MG63 (cell line): Measurements from ENCODE around the gene MCTP1. TPM values are rescaled to one million over a fixed set of nuclear protein-coding genes. Genes with fewer than 3 reads are reported as not detected.
A peak's percentile ranks its signal among the peaks of the same experiment; 100 is the strongest.

Experiments
- DNase-seq: peaks from one replicate; pipeline ENCODE4 v3.0.0-alpha.2; 2020
- H3K27me3 ChIP-seq: fragments of 250-450 bp; sonication (Bioruptor Pico); 2 replicates; pipeline ENCODE4 v1.5.1; 2020; ENCODE audit warnings: mild to moderate bottlenecking, moderate library complexity
- H3K36me3 ChIP-seq: fragments of 250-450 bp; sonication (Bioruptor Pico); 2 replicates; pipeline ENCODE4 v1.5.1; 2020; ENCODE audit warnings: mild to moderate bottlenecking, moderate library complexity
- H3K4me3 ChIP-seq: fragments of 250-450 bp; sonication (Bioruptor Pico); 2 replicates; pipeline ENCODE4 v1.5.1; 2020; ENCODE audit warnings: mild to moderate bottlenecking, moderate library complexity
- H3K9me3 ChIP-seq: fragments of 250-450 bp; sonication (Bioruptor Pico); 2 replicates; pipeline ENCODE4 v1.5.1; 2020; ENCODE audit warnings: mild to moderate bottlenecking, moderate library complexity
- total RNA-seq: library from RNA; depleted of rRNA; stranded (reverse); fragments of >200 nt; shearing (Covaris generic); gene quantifications from 2 replicates; pipeline ENCODE4 v1.2.3, GENCODE V29; 2014; ENCODE audit warnings: low replicate concordance

MCTP1 gene
- total RNA-seq, 1 experiment from 2014 or later = 3.1 TPM

DNA sequence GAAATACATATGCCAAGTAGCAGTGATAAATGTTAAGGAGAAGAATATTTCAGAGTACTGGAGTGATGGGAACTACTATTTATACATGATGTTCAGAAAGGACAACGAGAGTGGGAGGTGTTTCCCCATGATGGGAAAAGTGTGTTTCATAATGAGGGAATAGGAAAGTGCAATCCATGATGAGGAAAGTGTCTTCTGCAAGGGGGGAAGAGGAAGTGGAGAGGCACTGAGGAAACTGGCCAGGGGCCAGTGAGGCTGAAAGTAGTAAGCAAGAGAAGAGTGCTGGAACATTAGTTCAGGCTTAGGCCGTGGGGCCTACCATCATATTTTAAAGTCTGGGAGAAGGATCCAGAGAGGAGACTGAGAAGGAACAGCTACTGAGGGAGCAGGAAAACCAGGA is 339.2 kb downstream of the MCTP1 start:
- DNase-seq = no peak
- no peaks in the 10 kb centered on the region for H3K9me3 ChIP-seq
- H3K36me3 ChIP-seq = no peaks in the 10 kb centered on the region
- no peaks in the 10 kb centered on the region; the same call in 1 of the 2 replicates for H3K27me3 ChIP-seq
- H3K4me3 ChIP-seq = no peak overlapping the region

DNA sequence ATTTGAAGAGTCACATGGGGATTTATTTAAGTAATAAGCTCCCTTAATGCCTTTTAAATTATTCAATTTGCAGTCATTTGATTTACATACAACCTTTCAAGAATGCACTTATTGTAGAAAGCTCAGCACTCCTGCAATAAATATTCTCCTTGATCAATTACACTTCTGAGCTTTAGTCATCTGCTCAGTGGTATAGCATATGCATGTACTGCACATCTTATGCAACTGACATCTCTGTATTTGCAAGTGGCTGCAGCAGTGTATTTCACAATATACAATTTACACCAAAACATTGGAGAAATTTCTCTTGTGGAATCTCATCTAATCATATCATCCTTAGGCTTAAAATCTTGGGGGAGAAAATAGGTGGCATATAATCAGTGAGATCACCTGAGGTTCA is 340.7 kb downstream of the MCTP1 start:
- no peaks in the 10 kb centered on the region for H3K36me3 ChIP-seq
- no peaks in the 10 kb centered on the region; the same call in 1 of the 2 replicates for H3K27me3 ChIP-seq
- H3K4me3 ChIP-seq = no peak overlapping the region
- no peaks in the 10 kb centered on the region for H3K9me3 ChIP-seq
- no peak for DNase-seq

DNA sequence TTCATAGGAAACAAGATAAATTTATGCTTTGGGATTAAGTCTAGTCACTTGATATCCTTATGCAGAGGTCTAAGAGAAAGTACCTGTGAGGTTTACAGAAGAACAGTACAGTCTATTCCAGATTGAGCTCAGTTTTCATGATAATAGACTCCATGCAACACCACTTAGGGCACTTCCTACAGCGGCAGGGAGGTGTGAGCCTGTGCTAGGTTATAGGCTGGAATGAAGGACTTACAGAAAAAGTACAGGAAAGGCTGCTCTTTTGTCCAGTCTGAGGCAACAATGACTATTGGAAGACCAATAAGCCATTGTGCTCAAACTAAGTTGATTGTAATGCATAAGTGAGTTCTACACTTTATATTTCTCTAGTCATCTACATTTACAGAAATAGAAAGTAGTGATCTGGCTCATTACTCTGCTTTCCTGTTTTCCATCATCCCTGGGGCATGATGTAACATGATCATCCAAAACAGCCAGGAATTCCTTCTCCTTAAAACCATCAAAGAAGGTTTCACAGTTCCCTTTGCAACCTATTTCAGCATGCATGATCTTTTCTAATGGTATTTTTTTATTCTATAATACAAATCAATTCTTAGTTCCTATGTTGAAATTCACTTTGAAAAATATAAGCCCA is 343.7 kb downstream of the MCTP1 start:
- H3K4me3 ChIP-seq = no peak overlapping the region
- H3K36me3 ChIP-seq = no peaks in the 10 kb centered on the region
- H3K9me3 ChIP-seq = no peaks in the 10 kb centered on the region
- no peak for DNase-seq
- H3K27me3 ChIP-seq = no peaks in the 10 kb centered on the region; the same call in 1 of the 2 replicates

DNA sequence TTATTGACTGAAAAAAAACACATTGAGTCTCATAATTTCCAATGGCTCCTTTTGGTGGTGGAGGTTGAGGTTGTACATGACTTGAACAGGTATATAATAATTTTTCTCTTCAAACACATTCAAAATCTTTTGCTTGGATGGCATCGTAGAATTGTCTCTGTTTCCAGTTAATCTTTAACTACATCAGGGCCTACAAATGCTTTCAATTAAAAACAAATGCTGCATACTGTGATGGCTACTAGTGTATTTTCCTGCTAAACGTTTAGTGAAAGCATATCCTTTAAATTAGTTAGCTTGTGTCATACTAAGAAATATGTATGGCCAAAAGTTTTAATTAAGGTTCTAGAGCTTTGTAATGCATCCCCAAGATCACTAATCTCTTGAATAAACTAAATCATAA is 352.6 kb downstream of the MCTP1 start:
- no peak for DNase-seq
- Histone ChIP-seq H3K36me3 (no peaks in the 10 kb centered on the region), H3K27me3 (peaks cover 4% of the 10 kb centered on the region; the same call in 1 of the 2 replicates), H3K4me3 (no peak overlapping the region), H3K9me3 (no peaks in the 10 kb centered on the region)

DNA sequence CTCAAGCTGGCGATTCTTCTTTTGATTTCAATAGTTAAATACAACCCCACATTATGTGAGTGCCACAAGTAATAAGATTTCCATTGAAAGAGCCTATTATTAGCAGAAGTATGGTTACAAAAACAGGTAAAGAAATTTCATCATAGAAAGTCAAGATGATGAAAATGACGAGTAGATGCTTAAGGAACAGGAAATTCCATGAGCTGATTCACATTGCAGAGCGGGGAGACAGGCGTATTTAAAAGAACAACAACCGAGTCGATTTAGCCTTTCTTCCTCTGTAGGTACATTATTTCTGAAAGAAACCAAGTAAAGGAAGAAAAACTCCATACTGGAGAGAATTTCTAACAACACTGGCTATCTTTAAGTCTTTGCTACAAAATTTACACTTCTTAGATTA is 356.0 kb downstream of the MCTP1 start:
- no peak overlapping the region for H3K4me3 ChIP-seq
- DNase-seq = no peak
- no peaks in the 10 kb centered on the region for H3K9me3 ChIP-seq
- H3K36me3 ChIP-seq = no peaks in the 10 kb centered on the region
- peaks cover 7% of the 10 kb centered on the region; the same call in 1 of the 2 replicates for H3K27me3 ChIP-seq

DNA sequence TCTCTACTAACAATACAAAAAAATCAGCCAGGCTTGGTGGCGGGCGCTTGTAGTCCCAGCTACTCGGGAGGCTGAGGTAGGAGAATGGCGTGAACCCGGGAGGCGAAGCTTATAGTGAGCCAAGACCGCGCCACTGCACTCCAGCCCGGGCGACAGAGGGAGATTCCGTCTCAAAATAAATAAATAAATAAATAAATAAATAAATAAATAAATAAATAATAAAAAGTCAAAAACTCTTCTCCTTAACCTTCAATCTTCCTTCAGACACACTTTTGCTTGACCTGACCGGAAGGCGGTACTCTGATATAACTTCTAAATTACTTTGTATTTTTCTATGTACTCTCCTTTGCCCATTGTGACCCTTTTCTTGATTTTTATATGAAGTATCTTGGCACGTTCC is 364.3 kb downstream of the MCTP1 start:
- Histone ChIP-seq H3K36me3 (no peaks in the 10 kb centered on the region), H3K4me3 (no peak overlapping the region), H3K27me3 (peaks cover 16% of the 10 kb centered on the region), H3K9me3 (no peaks in the 10 kb centered on the region)
- DNase-seq = no peak

DNA sequence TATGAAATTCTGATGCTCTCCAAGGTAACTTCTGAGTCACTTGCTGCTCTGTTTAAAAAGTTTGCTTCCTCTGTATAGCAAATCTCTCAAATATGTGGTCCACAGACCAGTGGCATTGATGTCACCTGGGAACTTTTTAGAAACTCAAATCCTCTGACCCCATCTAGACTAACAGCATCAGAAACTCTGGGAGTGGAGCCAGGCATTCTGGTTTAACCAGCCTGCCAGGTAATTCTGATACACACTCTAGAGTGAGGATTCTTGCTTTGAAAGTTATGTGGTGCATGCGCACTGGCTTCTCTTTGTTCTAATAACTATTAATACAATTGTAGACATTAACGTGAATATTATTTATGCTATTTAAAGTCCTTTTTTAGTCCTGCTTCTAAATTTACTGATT is 368.3 kb downstream of the MCTP1 start:
- H3K27me3 ChIP-seq = peaks cover 19% of the 10 kb centered on the region
- no peak overlapping the region for H3K4me3 ChIP-seq
- no peaks in the 10 kb centered on the region for H3K36me3 ChIP-seq
- no peak for DNase-seq
- H3K9me3 ChIP-seq = no peaks in the 10 kb centered on the region

DNA sequence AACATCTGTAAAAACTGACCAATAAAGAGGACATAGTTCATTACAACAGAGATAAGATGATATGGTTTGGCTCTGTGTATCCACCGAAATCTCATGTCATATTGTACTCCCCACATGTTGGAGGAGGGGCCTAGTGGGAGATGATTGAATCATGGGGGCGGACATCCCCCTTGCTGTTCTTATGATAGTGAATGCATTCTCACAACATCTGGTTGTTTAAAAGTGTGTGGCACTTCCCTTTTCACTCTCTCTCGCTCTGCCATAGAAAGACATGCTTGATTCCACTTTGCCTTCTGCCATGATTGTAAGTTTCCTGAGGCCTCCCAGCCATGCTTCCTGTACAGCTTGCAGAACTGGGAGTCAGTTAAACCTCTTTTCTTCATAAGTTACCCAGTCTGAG is 373.6 kb downstream of the MCTP1 start:
- Histone ChIP-seq H3K9me3 (no peaks in the 10 kb centered on the region), H3K4me3 (no peak overlapping the region), H3K27me3 (peaks cover 17% of the 10 kb centered on the region), H3K36me3 (no peaks in the 10 kb centered on the region)
- no peak for DNase-seq

DNA sequence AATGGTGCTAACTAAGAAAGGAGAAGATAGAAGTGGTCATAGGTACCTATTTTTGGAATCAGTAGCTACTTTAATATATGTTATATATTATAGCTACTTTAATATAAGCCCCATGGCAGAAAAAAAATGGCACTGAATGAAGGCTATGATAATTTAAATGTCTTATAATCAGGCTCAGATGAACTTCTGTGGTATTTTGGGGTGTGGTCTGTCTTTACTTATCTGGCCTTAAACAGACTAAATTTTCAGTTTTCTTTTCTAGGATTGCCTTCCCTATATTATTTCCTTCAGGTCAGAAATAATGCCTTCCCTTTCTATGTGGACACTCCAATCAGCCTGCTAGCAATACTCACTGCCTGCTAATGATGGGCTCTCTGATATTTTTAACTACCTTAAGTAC is 374.2 kb downstream of the MCTP1 start:
- Histone ChIP-seq H3K36me3 (no peaks in the 10 kb centered on the region), H3K4me3 (no peak overlapping the region), H3K27me3 (peaks cover 11% of the 10 kb centered on the region), H3K9me3 (no peaks in the 10 kb centered on the region)
- no peak for DNase-seq

DNA sequence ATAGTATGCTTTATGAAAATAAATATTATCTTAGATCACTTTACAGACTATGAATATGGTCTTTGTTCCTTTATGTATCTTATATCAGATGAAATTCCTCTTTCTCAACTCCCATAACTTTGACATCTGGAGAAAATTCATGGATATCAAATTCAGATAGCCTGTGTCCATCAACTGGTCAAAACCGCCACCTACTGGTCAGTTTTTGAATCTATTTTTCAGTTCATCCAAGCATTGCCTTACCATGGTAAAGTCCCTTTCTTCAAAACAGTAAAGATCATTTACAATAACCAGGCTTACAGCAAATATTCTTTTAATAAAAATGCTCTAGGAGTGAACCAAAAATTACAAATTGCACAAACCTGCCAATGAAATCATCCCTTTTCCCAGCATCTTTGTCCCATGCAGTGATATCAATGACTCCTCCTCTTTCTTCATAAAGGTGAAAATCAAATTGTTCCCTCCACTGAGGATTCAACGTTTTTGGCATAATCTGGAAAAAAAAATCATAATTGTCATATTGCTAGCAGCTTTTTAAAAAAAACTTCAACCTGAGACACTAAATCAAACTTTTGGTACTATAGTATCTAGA is 375.9 kb downstream of the MCTP1 start:
- Histone ChIP-seq H3K4me3 (no peak overlapping the region), H3K9me3 (no peaks in the 10 kb centered on the region), H3K27me3 (peaks cover 5% of the 10 kb centered on the region; the same call in 1 of the 2 replicates), H3K36me3 (no peaks in the 10 kb centered on the region)
- no peak for DNase-seq

DNA sequence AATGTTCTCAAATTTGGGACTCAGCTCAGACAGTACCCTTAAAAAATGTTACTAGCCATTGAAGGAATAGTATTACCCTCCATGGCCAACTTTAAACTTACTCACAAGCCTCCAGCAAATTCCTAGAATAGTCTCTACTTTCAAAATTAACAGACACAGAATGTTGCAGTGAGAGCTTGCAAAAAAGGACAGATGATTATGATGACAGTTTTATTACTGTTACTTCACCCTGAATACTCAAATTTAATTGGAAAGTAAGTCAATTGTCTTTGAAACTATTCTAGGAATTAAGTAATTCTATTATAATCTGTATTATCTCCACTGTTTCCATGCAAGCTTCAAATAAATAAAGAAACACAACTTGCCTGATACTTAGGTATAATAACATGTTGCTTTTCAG is 378.1 kb downstream of the MCTP1 start:
- Histone ChIP-seq H3K36me3 (no peaks in the 10 kb centered on the region), H3K4me3 (no peak overlapping the region), H3K27me3 (peaks cover 5% of the 10 kb centered on the region; the same call in 1 of the 2 replicates), H3K9me3 (no peaks in the 10 kb centered on the region)
- DNase-seq = no peak

DNA sequence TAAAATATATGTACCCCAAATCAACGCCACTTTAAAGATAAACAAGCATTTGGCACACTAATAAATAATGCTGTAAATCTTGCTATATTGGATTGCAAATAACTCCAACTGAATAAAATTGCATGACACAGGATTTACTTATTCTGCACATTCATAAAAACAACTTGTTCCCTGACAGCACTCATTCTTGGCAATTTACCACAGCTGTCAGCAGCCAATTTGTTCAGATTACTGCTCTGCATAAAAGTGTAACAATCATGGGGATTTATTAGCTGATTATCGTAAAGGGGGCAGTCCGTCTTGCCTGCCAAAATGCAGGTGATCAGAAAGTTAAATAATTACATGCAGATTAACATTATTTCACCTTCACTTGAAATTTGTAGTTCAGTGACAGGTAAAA is 381.2 kb downstream of the MCTP1 start:
- Histone ChIP-seq H3K36me3 (no peaks in the 10 kb centered on the region), H3K4me3 (no peak overlapping the region), H3K27me3 (peaks cover 5% of the 10 kb centered on the region; the same call in 1 of the 2 replicates), H3K9me3 (no peaks in the 10 kb centered on the region)
- no peak for DNase-seq

DNA sequence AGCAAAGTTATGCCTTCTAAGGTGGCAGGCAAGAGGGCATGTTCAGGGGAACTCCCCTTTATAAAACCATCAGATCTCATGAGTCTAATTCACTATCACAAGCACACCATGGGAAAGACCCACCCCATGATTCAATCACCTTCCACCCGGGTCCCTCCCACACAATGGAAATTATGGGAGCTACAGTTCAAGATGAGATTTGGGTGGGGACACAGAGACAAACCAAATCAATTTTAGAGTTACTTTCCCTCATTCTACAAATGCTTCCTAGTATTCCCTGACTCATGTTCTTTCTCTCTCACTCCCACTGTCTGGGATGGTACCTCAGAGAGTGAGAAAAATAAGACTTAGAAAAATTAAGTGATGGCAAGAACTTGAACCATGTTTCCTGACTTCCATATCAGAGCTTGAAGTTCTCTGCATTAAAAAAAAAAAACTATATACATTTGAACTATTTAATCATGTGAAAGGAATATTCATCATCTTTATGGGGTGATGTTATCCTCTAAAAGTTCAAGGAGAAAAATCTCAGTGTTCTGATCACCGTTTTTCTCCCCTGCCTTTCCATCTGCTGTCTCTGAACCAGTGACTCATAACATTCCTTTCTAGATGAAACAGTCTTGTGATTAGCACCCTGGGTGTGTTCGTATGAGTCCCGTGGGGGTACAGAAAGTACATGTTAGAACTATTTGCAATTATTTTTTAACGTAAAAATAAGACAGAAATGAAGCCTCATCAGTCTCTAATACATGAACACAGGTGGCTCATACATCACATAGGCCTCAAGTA is 383.5 kb downstream of the MCTP1 start:
- H3K9me3 ChIP-seq = no peaks in the 10 kb centered on the region
- H3K36me3 ChIP-seq = no peaks in the 10 kb centered on the region
- no peak overlapping the region for H3K4me3 ChIP-seq
- DNase-seq = peak; percentile 9
- 0 out of 2 replicates have a peak, but pooled peaks cover 2% of the 10 kb centered on the region for H3K27me3 ChIP-seq

DNA sequence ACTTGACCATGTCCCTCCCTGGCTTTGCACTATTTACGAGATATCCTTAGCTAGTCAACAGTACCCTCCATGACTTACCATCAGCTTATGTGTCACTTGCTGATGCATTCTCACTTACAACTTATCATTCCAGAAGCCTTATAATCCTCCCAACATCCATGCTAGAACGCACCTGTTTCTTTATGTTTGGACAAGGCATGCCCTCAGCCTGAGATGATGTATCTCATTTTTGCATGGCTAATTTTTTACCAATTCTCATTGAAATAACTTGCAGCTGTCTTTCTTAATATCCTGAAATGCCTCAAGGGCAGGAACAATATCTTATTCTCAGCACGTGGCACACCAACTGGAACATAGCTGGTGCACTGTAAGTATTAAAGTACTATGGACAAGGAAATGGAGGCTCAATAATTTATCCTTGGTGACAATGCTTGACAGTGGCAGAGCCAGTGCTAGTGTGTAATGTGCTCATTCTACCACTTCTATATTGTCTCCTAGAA is 384.8 kb downstream of the MCTP1 start:
- Histone ChIP-seq H3K36me3 (no peaks in the 10 kb centered on the region), H3K9me3 (no peaks in the 10 kb centered on the region), H3K27me3 (0 out of 2 replicates have a peak, but pooled peaks cover 3% of the 10 kb centered on the region), H3K4me3 (no peak overlapping the region)
- no peak for DNase-seq

DNA sequence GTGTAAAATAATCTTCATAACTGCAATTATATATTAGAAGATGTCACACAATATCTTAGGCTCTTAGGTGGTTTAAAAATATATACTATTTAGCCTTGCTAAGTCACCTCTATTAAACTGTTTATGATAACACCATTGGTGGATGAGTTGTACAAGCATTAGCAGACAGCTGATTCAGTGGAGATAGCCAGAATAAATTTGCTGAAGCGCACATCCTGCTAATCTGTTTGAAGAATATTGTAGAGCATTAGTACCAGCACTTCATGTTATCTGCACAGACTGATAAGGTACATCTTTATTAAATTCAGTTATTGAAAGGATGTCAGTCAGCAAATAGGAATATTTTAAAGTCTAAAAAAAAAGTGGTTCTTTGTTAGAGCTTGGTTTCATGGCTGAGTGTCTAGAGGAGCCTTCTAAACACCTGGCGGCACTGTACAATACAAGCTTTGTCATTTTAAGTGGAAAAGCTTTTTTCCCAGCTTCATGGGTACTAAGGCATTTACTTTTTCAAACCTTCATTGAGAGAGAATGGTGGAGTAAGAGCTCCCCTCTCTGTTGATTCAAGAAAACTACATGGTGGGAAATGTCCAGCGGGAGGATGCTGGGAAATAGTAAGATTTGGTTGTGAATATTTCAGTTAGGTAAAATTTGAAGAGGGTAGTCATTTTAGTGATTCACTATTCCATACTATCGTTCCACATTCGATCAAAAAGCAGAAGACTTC is 391.3 kb downstream of the MCTP1 start:
- no peak for DNase-seq
- H3K36me3 ChIP-seq = no peaks in the 10 kb centered on the region

DNA sequence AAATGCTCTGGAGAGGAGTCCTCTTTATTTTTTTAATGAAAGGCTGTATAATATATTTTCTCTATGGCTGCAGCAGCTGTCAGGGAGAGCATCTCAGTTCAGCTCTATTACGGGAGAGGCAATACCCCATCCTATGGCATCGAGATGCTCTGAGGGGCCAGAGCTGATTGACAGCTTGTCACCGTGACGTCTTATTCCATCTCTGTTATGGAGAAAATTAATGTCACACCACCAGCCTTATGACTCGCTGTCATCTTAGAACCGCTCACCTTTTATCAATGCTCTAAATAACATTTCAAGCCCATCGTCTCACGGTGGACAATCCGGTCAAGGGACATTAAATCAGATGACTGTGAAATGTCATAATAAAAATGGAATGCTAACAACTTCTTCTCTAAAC is 392.9 kb downstream of the MCTP1 start:
- 0 out of 2 replicates have a peak, but pooled peaks cover 3% of the 10 kb centered on the region for H3K27me3 ChIP-seq
- H3K9me3 ChIP-seq = no peaks in the 10 kb centered on the region
- no peak for DNase-seq
- H3K4me3 ChIP-seq = no peak overlapping the region
- no peaks in the 10 kb centered on the region for H3K36me3 ChIP-seq

More for the DNA sequence above, 391.3 kb downstream of the MCTP1 start:
- no peaks in the 10 kb centered on the region for H3K9me3 ChIP-seq
- H3K27me3 ChIP-seq = 0 out of 2 replicates have a peak, but pooled peaks cover 3% of the 10 kb centered on the region
- H3K4me3 ChIP-seq = no peak overlapping the region

DNA sequence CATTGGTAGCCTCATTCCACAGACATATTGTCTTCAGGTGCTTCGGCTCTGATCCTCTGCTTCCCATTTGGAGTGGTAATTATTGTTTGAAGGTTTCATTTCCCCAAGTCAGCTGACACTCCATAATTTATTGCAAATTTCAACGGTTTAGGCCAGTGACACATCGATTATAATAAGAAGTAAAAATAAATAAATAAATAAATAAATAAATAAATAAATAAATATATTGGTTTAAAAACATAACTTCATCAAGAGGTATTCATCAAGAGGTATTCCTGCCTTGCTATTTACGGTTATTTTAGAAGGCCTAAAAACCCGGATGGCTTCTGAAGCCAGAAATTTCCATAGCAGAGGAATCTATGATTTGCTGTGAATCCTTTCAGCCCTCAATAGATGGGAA is 393.3 kb downstream of the MCTP1 start:
- DNase-seq = no peak
- Histone ChIP-seq H3K9me3 (no peaks in the 10 kb centered on the region), H3K36me3 (no peaks in the 10 kb centered on the region), H3K27me3 (0 out of 2 replicates have a peak, but pooled peaks cover 2% of the 10 kb centered on the region), H3K4me3 (no peak overlapping the region)
